Measurements from ENCODE around the gene SORBS1. TPM values are rescaled to one million over a fixed set of nuclear protein-coding genes. Genes with fewer than 3 reads are reported as not detected.

Gene SORBS1
- total and polyA plus RNA-seq, 2 donors (not counting 3 experiments of a cell fraction or from before 2014, with no cell fraction given) = 2.0 to 7.9 TPM

DNA sequence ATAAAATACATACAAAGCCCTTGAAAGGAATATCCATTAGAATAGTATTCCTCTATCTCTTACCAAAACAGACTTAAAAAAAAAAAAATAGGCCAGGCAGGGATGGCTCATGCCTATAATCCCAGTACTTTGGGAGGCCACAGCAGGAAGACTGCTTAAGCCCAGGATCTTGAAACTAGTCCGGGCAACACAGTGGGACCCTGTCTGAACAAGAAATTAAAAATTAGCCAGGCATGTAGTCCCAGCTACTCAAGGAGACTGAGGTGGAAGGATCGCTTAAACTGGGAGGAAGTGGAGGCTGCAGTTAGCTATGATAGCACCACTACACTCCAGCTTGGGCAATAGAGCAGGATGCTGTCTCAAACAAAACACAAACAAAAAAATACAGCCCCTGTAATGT, 280.0 kb downstream of the SORBS1 start:
- no peak overlapping the region for H3K27ac ChIP-seq (ENCODE audit: insufficient read depth, low read depth, low read length)
- H3K4me3 ChIP-seq (replicated peaks in 1 of 3; ENCODE audit: insufficient read depth in 1 of 3, low read depth in 1 of 3, low read length in 3 of 3) = no peak overlapping the region
- FAIRE-seq = no peak
- peaks cover 66% of the 10 kb centered on the region for H3K79me2 ChIP-seq (ENCODE audit: control insufficient read depth, insufficient read depth, low read length)
- dilution Hi-C loops (cut with MboI; ENCODE audit: extremely low pct_ligation_motif_present, low sequenced_read_pairs) (no loop called here), intact Hi-C loops (cut with micrococcal nuclease) (no loop called here)
- no peaks in the 10 kb centered on the region for H3K36me3 ChIP-seq (ENCODE audit: control insufficient read depth in 2 of 2, extremely low read depth in 1 of 2, insufficient read depth in 2 of 2, low read length in 2 of 2)
- TF ChIP-seq JUN (IDR thresholded peaks at IDR 0.05; ENCODE audit: borderline replicate concordance, insufficient read depth, insufficient read length, low read depth) = no peak
- TF ChIP-seq EZH2 (IDR thresholded peaks at IDR 0.05; ENCODE audit: borderline replicate concordance, low read depth, low read length, severe bottlenecking) = no peak
- TF ChIP-seq FOS (IDR thresholded peaks at IDR 0.05; ENCODE audit: borderline replicate concordance, insufficient read depth, low read length) = no peak
- TF ChIP-seq, protein P1, sequence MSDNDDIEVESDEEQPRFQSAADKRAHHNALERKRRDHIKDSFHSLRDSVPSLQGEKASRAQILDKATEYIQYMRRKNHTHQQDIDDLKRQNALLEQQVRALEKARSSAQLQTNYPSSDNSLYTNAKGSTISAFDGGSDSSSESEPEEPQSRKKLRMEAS (IDR thresholded peaks at IDR 0.05; ENCODE audit: insufficient read depth, insufficient read length) = no peak
- no peak for TF ChIP-seq POLR2A (IDR thresholded peaks at IDR 0.05; ENCODE audit: low read depth, low read length)
- TF ChIP-seq, protein P2, sequence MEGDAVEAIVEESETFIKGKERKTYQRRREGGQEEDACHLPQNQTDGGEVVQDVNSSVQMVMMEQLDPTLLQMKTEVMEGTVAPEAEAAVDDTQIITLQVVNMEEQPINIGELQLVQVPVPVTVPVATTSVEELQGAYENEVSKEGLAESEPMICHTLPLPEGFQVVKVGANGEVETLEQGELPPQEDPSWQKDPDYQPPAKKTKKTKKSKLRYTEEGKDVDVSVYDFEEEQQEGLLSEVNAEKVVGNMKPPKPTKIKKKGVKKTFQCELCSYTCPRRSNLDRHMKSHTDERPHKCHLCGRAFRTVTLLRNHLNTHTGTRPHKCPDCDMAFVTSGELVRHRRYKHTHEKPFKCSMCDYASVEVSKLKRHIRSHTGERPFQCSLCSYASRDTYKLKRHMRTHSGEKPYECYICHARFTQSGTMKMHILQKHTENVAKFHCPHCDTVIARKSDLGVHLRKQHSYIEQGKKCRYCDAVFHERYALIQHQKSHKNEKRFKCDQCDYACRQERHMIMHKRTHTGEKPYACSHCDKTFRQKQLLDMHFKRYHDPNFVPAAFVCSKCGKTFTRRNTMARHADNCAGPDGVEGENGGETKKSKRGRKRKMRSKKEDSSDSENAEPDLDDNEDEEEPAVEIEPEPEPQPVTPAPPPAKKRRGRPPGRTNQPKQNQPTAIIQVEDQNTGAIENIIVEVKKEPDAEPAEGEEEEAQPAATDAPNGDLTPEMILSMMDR (IDR thresholded peaks at IDR 0.05; ENCODE audit: extremely low read depth in 1 of 2, insufficient read depth in 1 of 2, low read depth in 1 of 2, low read length in 2 of 2) = no peak
- no peak for TF ChIP-seq GATA2 (IDR thresholded peaks at IDR 0.05; ENCODE audit: insufficient read depth, insufficient read length, low read depth, low read length)
- no peak for TF ChIP-seq POLR2AphosphoS5 (IDR thresholded peaks at IDR 0.05; ENCODE audit: insufficient read depth, low read depth, low read length)
- no peak for TF ChIP-seq MYC (IDR thresholded peaks at IDR 0.05; ENCODE audit: low read depth, low read length)
- H2AFZ ChIP-seq (ENCODE audit: low read depth, low read length) = no peak overlapping the region
- no peaks in the 10 kb centered on the region for H3K27me3 ChIP-seq (ENCODE audit: control insufficient read depth in 2 of 2, insufficient read depth in 2 of 2, low read length in 2 of 2)
- H3K4me2 ChIP-seq (ENCODE audit: insufficient read depth, low read length) = no peak overlapping the region
- no peak overlapping the region for H3K9ac ChIP-seq (replicated peaks; ENCODE audit: extremely low read depth, insufficient read depth, low read length)
- POLR2A ChIA-PET = no interaction called here
- no peaks in the 10 kb centered on the region for H3K9me3 ChIP-seq (replicated peaks; ENCODE audit: control insufficient read depth, insufficient read depth, low read length)
- CTCF ChIA-PET = interaction anchor here (1.3 kb wide), 1 partner anchor 82 kb away, joined by 4 read pairs; no protein-coding TSS in a partner anchor
- BruUV-seq (replicated peaks) = no TSS peak
- H3K4me1 ChIP-seq (ENCODE audit: control insufficient read depth, extremely low read depth, insufficient read depth, low read length) = peaks cover 3% of the 10 kb centered on the region
- no peaks in the 10 kb centered on the region for H3K9me1 ChIP-seq (replicated peaks; ENCODE audit: control insufficient read depth, extremely low read depth, insufficient read depth, low read length)
- H4K20me1 ChIP-seq (replicated peaks; ENCODE audit: control insufficient read depth, extremely low read depth, insufficient read depth, low read length) = no peaks in the 10 kb centered on the region
- no peak for DNase-seq (ENCODE audit: low read depth, low spot score)

Data from endothelial cell of umbilical vein (primary cell).